HL-60 (cell line): ENCODE results near the gene CCDC102A.

Experiments
- CTCF ChIP-seq: IDR thresholded peaks from one replicate; pipeline ENCODE4 v1.5.1; 2011; ENCODE audit warnings: low read length, control low read depth, inconsistent platforms; ENCODE audit not compliant: insufficient read depth
- GABPA ChIP-seq: IDR thresholded peaks from 2 replicates; pipeline ENCODE4 v1.6.1; 2012; ENCODE audit warnings: low read depth
- POLR2AphosphoS5 ChIP-seq: IDR thresholded peaks from 2 replicates; pipeline ENCODE4 v1.6.1; 2012; ENCODE audit warnings: low read depth
- SPI1 ChIP-seq: IDR thresholded peaks from 2 replicates; pipeline ENCODE4 v1.6.1; 2012; ENCODE audit warnings: low read depth, mild to moderate bottlenecking, borderline replicate concordance
- TF ChIP-seq, protein P1 (sequence below): IDR thresholded peaks from 2 replicates; pipeline ENCODE4 v1.6.1; 2012; ENCODE audit warnings: low read depth; ENCODE audit not compliant: insufficient replicate concordance

DNA sequence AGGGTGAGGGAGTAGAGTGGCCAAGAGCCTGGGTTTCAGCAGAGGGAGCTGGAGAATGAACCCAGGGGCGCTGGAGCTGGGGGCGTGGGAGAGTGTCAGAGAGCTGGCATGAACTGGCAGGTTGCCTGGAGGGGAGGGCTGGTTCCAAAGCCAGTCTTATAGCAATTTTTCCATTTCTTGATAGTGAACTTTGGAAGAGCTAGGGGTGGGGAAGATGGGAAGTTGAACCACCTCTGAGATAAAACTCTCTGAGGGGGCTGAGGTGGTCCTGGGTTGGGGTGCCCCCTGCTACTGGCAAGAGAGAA lies 42.9 kb upstream of the CCDC102A start:
- TF ChIP-seq CTCF (no peak), POLR2AphosphoS5 (no peak), SPI1 (no peak), GABPA (no peak)
- TF ChIP-seq, protein P1, sequence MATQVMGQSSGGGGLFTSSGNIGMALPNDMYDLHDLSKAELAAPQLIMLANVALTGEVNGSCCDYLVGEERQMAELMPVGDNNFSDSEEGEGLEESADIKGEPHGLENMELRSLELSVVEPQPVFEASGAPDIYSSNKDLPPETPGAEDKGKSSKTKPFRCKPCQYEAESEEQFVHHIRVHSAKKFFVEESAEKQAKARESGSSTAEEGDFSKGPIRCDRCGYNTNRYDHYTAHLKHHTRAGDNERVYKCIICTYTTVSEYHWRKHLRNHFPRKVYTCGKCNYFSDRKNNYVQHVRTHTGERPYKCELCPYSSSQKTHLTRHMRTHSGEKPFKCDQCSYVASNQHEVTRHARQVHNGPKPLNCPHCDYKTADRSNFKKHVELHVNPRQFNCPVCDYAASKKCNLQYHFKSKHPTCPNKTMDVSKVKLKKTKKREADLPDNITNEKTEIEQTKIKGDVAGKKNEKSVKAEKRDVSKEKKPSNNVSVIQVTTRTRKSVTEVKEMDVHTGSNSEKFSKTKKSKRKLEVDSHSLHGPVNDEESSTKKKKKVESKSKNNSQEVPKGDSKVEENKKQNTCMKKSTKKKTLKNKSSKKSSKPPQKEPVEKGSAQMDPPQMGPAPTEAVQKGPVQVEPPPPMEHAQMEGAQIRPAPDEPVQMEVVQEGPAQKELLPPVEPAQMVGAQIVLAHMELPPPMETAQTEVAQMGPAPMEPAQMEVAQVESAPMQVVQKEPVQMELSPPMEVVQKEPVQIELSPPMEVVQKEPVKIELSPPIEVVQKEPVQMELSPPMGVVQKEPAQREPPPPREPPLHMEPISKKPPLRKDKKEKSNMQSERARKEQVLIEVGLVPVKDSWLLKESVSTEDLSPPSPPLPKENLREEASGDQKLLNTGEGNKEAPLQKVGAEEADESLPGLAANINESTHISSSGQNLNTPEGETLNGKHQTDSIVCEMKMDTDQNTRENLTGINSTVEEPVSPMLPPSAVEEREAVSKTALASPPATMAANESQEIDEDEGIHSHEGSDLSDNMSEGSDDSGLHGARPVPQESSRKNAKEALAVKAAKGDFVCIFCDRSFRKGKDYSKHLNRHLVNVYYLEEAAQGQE = no peak
